Brain microvascular endothelial cell (primary cell): ENCODE results near the gene TMCC1.

ENCODE experiments used
- DNase-seq: peaks from one replicate; pipeline ENCODE4 v3.0.0-alpha.2; 2020
- H3K27ac ChIP-seq: fragments of 250-450 bp; sonication (Bioruptor Pico); 2 replicates; pipeline ENCODE4 v1.5.1; 2020; ENCODE audit warnings: mild to moderate bottlenecking, moderate library complexity
- H3K27me3 ChIP-seq: fragments of 250-450 bp; sonication (Bioruptor Pico); replicated peaks from 2 replicates; pipeline ENCODE4 v1.5.1; 2020; ENCODE audit warnings: mild to moderate bottlenecking
- H3K36me3 ChIP-seq: fragments of 250-450 bp; sonication (Bioruptor Pico); replicated peaks from 2 replicates; pipeline ENCODE4 v1.5.1; 2020; ENCODE audit warnings: mild to moderate bottlenecking
- H3K4me3 ChIP-seq: 2 replicates; pipeline ENCODE4 v1.5.1; 2011; ENCODE audit warnings: low read depth, mild to moderate bottlenecking, control low read depth, low read length, moderate library complexity
- CTCF ChIP-seq: IDR thresholded peaks from 2 replicates; pipeline ENCODE4 v1.5.1; 2011; ENCODE audit warnings: low read depth, mild to moderate bottlenecking, moderate library complexity, low read length, control low read depth, inconsistent platforms; ENCODE audit errors: missing control alignments
- in situ Hi-C: cut with HindIII; loops from 2 replicates; pipeline ENCODE4 v1.10.0; 2017; ENCODE audit warnings: low sequenced_read_pairs, low pct_ligation_motif_present

Gene TMCC1

GRCh38 chr3:129692743-129693142 is 200.8 kb downstream of the TMCC1 start:
- H3K27ac ChIP-seq: no peak overlapping the region
- in situ Hi-C loops: no loop called here
- DNase-seq: no peak
- TF ChIP-seq CTCF: no peak
- H3K27me3 ChIP-seq: no peaks in the 10 kb centered on the region
- no peak overlapping the region for H3K4me3 ChIP-seq
- H3K36me3 ChIP-seq: no peaks in the 10 kb centered on the region

DNA sequence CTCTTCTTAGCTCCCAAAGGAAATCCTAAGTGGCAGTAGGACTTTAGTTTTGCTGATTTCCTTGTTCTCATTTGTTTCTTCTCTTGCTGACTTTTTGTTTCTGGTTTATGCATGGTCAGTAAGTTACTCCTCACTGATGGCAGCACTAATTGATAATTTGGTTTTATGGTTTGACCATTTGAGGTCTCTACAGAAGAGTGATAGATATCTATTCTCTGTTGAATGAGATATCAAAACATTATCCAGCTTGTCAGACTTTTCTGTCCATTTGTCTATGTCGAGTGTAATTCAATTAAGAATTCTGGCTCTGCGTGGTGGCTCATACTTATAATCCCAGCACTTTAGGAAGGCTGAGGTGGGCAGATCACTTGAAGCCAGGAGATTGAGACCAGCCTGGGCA is 202.5 kb downstream of the TMCC1 start:
- no peak for TF ChIP-seq CTCF
- H3K4me3 ChIP-seq: no peak overlapping the region
- no peak overlapping the region for H3K27ac ChIP-seq
- H3K27me3 ChIP-seq: no peaks in the 10 kb centered on the region
- in situ Hi-C loops: no loop called here
- no peaks in the 10 kb centered on the region for H3K36me3 ChIP-seq
- DNase-seq: no peak

DNA sequence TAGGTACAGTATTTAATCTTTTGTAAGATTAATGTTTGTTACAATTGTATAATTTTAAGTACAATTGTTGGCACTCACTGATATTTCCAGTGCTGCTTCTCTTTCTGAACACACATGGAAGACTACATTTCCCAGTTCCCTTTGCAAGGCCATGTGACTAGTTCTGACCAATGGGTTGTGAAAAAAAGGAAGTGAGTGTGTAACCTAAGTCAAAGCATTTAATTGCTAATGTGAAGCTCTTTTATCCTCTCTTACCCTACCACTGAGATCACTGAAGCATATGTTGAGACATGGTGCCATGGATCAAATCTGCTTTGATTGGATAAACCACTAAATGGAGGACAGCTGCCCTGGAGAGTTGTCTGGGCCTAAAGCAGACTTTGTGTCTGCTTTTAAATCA is 203.1 kb downstream of the TMCC1 start:
- Histone ChIP-seq H3K4me3 (no peak overlapping the region), H3K27me3 (no peaks in the 10 kb centered on the region), H3K36me3 (no peaks in the 10 kb centered on the region), H3K27ac (no peak overlapping the region)
- peak; percentile 50 for DNase-seq
- in situ Hi-C loops: no loop called here
- no peak for TF ChIP-seq CTCF

GRCh38 chr3:129689036-129689435 is 204.5 kb downstream of the TMCC1 start:
- DNase-seq: no peak
- TF ChIP-seq CTCF: no peak
- H3K4me3 ChIP-seq: no peak overlapping the region
- in situ Hi-C loops: no loop called here
- H3K36me3 ChIP-seq: no peaks in the 10 kb centered on the region
- H3K27me3 ChIP-seq: no peaks in the 10 kb centered on the region
- H3K27ac ChIP-seq: no peak overlapping the region

- no peaks in the 10 kb centered on the region for H3K36me3 ChIP-seq
- H3K27me3 ChIP-seq: no peaks in the 10 kb centered on the region
- peak; percentile 1 for TF ChIP-seq CTCF
- H3K27ac ChIP-seq: no peak overlapping the region
- H3K4me3 ChIP-seq: peak overlapping the region; percentile 39
- in situ Hi-C loops: no loop called here
- DNase-seq: peak; percentile 60
Observed at GRCh38 chr3:129688271-129688895, 205.1 kb downstream of the TMCC1 start.

DNA sequence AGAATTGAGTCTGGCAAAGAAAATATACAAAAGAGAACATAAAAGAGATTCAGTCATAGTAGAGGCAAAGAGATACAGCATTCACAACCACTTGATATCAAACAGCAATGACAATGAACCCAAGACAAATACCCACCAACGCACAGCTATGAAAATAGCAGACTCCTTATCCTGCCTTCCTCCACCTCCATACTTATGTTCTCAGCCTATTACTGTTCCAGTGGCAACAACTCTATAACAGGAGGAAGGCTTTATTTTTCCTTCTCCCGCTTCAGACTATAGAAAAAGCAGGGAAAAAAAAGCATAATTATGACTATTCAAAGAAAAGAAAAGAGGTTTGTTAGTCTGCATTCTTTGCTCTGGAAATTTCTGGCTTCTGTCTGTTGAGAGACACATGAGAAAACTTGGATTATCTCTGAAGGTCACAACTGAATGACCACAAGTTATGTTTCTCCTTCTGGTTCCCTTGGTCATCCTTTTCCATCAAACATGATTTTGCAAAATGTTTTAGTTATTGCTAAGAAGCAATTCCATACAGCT is 205.9 kb downstream of the TMCC1 start:
- no peak for DNase-seq
- in situ Hi-C loops: no loop called here
- no peak for TF ChIP-seq CTCF
- Histone ChIP-seq H3K27me3 (no peaks in the 10 kb centered on the region), H3K36me3 (no peaks in the 10 kb centered on the region), H3K4me3 (no peak overlapping the region), H3K27ac (no peak overlapping the region)
